NCI-H1694 (cell line): ENCODE measurements around the gene RNF40.
A peak's percentile ranks its signal among the peaks of the same experiment; 100 is the strongest.

Experiments used
- DNase-seq: peaks from one replicate; lab custom pipeline; 2025; lab: John Stamatoyannopoulos, UW

RNF40 gene

DNA sequence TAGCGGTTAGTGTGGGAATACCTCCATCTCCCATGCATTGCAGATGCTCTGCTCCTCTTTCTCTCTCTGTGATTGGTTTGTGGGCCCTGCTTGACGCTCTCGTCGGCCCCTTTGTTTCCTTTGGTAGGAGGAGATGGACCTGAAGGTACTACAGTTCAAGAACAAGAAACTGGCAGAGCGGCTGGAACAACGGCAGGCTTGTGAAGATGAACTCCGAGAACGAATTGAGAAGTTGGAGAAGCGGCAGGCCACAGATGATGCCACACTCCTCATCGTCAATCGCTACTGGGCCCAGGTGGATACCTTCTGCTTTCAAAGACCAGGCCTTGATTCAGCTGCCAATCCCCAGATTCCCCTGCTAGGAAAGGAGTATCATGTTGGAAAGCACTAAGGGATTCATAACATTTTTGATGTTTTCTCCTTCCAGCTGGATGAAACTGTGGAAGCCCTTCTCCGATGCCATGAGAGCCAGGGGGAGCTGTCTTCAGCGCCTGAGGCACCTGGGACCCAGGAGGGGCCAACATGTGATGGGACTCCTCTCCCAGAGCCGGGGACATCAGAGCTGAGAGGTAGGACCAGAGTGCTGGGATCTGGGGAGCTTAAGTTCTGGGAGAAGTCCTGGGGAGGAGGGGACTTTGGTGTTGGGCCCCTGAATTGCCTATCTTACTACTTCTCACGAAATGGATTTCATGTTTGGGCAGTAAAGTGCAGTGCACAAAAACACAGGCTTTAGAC lies 1.0 kb downstream of the RNF40 start:
- DNase-seq, result no peak

GRCh38 chr16:30764086-30764485 lies 2.0 kb downstream of the RNF40 start:
- DNase-seq, result no peak

DNA sequence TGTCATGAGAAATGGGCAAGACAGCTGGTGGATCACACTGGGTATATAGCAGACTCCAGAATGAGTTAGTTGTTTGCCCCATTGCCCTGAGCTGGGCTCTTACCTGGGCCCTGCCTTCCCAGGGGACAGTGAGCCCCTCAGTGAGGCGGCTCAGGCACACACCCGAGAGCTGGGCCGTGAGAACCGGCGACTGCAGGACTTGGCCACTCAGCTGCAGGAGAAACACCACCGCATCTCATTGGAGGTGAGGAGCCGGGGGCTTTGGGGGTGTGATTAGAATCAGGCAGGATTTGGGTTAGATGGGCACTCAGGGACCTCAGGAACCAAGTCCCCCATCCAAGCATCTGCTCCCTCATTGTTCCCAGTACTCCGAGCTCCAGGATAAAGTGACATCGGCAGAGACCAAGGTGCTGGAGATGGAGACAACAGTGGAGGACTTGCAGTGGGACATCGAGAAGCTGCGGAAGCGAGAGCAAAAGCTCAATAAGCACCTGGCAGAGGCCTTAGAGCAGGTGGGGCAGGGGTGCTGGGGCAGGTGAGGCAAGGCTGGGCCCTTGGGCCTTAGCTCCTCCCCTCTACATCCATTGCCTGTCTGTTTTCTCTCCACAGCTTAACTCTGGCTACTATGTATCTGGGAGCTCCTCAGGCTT lies 2.8 kb downstream of the RNF40 start:
- DNase-seq, result no peak

DNA sequence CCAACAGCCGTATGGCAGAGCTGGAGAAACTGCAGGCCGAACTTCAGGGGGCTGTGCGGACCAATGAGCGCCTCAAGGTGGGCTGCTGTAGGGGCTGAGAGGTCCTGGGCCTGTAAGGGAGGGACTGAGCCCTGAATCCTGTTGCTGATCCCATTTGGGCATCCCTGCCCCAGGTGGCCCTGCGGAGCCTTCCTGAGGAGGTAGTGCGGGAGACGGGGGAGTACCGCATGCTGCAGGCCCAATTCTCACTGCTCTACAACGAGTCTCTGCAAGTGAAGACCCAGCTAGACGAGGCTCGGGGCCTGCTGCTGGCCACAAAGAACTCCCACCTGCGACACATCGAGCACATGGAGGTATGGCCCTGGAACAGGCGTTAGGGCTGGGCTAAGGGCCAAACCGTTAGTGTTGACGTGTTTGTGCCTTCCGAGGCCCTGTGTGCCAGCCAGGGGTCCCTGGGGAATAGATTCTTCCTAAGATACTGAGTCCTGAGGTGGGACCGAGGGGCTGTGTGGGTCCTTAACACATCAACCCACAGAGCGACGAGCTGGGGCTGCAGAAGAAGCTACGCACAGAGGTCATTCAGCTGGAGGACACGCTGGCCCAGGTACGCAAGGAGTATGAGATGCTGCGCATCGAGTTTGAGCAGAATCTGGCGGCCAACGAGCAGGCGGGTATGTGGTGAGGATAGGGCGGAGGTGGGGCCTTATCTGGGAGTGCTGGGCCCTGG lies 4.2 kb downstream of the RNF40 start:
- DNase-seq, result no peak

DNA sequence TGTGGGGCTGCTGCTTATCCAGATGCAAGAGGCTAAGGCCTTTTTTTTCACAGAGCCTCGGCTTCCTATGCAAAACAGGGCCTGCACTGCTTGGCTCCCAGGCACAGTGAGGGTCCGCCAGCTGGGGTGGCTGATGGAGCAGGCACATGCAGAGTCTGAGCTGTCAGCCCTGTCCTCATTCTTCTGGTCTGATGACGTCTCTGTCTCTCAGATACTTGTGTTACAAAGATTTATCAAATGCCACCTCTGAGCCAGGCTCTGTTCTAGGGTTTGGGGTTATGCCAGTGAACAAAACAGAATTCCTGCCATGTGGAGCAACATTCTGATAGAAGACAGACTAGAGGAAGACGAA lies 4.8 kb downstream of the RNF40 start:
- no peak for DNase-seq

- DNase-seq, result no peak
Observed at GRCh38 chr16:30767767-30768465, 5.8 kb downstream of the RNF40 start.

- no peak for DNase-seq
Observed at GRCh38 chr16:30768583-30769181, 6.6 kb downstream of the RNF40 start.

DNA sequence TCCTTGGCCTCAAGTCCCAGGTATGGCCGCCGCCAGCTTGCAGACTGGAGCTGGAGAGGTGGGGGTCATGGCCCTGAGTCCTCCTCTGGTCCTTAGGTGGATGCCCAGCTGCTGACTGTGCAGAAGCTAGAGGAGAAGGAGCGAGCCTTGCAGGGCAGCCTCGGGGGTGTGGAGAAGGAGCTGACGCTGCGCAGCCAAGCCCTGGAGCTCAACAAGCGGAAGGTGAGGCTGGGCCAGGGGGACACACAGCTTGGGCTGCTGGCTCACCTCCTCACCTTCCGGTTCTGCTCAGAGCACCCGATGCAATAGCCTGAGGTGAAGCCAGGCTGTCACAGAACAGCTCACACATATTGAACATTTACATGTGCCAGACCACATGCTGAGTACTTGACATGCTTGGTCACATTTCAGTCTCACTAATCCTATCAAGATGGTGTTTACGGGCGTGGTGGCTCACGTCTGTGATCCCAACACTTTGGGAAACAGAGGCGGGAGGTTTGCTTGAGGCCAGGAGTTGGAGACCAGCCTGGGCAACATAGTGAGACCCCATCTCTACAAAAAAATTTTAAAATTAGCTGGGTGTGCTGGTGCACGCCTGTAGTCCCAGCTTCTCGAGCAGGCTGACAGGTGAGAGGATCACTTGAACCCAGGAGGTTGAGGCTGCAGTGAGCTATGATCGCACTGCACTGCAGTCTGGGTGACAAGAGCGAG lies 7.4 kb downstream of the RNF40 start:
- DNase-seq, result no peak

- no peak for DNase-seq
Observed at GRCh38 chr16:30771726-30772125, 9.6 kb downstream of the RNF40 start.

DNA sequence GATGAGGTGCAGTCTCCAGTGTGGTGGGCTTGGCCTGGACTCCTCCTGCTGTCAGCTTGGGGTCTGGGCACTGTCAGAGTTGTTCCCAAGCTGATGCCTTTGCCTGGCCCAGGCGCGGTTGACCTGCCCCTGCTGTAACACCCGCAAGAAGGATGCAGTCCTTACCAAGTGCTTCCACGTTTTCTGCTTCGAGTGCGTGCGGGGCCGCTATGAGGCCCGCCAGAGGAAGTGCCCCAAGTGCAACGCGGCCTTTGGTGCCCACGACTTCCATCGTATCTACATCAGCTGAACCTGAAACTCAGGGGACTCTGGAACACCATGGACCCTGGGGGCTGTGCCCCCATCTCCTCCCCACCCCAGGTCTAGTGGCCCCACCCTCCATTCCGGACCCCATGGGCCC lies 11.7 kb downstream of the RNF40 start:
- DNase-seq, result no peak

- no peak for DNase-seq
Observed at GRCh38 chr16:30774367-30775130, 12.4 kb downstream of the RNF40 start.

GRCh38 chr16:30775131-30775391 lies 12.9 kb downstream of the RNF40 start:
- DNase-seq, result no peak

GRCh38 chr16:30775392-30776188 lies 13.5 kb downstream of the RNF40 start:
- DNase-seq, result peak; percentile 27

DNA sequence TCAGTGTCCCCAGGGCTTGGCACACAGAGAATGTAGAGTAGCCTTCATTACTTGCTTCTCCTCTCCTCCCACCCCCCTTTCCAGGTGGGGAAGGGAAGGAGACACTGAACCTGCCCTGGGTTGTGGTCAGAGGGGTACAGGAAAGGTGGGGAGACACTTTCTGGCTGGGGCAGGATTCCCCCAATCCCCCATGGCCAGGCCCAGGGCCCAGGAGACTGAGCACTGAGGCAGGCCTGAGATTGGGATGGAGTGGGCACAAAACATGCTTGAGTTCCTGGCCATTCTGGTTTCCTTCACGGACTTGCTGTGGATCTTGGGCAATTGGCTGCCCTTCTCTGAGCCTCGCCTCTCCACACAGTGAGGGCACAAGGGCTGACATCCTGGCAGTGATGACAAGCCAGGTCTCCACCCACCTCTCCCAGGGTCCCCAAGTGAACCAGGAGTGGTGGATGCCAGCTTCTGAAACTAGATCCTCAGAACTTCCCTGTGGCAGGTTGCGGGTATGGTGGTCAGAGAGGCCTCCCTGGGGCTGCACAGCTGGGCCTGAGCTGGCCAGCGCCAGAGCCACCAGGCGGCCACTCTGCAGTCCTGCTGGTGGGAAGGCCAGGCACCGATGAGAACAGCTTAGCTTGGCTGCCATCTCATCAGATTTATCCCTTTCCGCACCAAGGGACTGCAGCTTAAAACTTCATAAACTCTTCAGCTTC lies 15.6 kb downstream of the RNF40 start:
- no peak for DNase-seq

- no peak for DNase-seq
Observed at GRCh38 chr16:30778549-30779244, 16.6 kb downstream of the RNF40 start.

DNA sequence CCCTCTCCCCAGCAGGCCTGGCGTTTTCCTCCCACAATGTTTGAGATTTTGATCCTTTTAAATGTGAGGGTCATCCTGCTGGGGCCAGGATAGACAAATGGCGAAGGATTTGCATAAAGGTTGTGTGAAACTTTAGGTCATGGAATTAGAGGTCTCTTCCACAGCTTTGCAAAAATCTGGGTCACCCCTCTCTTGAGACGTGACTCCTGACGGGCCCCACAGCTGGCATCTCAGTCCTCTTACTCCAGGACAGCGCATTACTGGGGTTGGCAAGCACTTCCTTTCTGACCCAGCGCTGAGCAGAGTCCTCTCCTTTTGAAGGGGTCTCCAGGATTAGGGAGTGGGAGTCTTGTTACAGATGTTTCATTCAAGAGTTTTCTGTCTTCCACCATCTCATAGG lies 17.5 kb downstream of the RNF40 start:
- no peak for DNase-seq

DNA sequence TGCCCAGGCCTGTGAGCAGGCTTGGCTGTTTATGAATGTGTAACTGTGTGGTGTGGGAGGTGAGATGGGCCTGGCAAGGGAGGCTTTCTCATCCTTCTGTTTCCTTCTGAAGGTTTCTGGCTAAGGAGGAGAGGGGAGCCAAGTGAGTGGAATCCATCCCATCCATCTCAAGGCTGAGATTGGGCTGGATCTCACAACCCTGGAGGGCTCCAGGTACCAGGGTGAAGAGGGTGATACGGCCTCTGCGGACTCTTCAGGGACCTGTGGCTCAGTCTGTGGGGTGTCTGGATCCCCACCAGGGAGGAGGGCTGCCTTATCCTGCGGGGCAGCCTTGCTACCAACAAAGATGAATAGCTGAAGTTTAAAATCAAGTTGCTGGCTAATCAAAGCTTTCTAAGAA lies 17.9 kb downstream of the RNF40 start:
- no peak for DNase-seq

GRCh38 chr16:30780549-30780948 lies 18.4 kb downstream of the RNF40 start:
- DNase-seq, result no peak
